H9 (cell line): ENCODE measurements around the gene MPHOSPH8. TPM values are rescaled to one million over a fixed set of nuclear protein-coding genes. Genes with fewer than 3 reads are reported as not detected.

Experiments
- DNase-seq: peaks from one replicate; pipeline ENCODE4 v3.0.0-alpha.2; 2017
- H2AFZ ChIP-seq: one replicate; pipeline ENCODE4 v1.6.1; 2013; ENCODE audit warnings: mild to moderate bottlenecking, low read length, control low read depth, moderate library complexity
- H2AK5ac ChIP-seq: 2 replicates; pipeline ENCODE4 v1.6.1; 2013; ENCODE audit warnings: low read length, control low read depth, mixed read lengths; ENCODE audit not compliant: insufficient read length
- H2BK120ac ChIP-seq: one replicate; pipeline ENCODE4 v1.6.1; 2013; ENCODE audit warnings: low read depth, mild to moderate bottlenecking, low read length, control low read depth, inconsistent platforms; ENCODE audit not compliant: poor library complexity, severe bottlenecking
- H2BK12ac ChIP-seq: 2 replicates; pipeline ENCODE4 v1.6.1; 2013; ENCODE audit warnings: low read length, control low read depth, mixed read lengths, low read depth; ENCODE audit not compliant: insufficient read length
- H2BK15ac ChIP-seq: 2 replicates; pipeline ENCODE4 v1.6.1; 2013; ENCODE audit warnings: low read depth, low read length, control low read depth
- H2BK20ac ChIP-seq: one replicate; pipeline ENCODE4 v1.6.1; 2013; ENCODE audit warnings: low read depth, mild to moderate bottlenecking, low read length, control low read depth, inconsistent platforms; ENCODE audit not compliant: poor library complexity, severe bottlenecking
- H2BK5ac ChIP-seq: 2 replicates; pipeline ENCODE4 v1.6.1; 2013; ENCODE audit warnings: low read length, control low read depth, mixed read lengths; ENCODE audit not compliant: insufficient read length
- H3K14ac ChIP-seq: 2 replicates; pipeline ENCODE4 v1.6.1; 2013; ENCODE audit warnings: low read length, control low read depth; ENCODE audit not compliant: insufficient read depth
- H3K18ac ChIP-seq: 2 replicates; pipeline ENCODE4 v1.6.1; 2013; ENCODE audit warnings: low read depth, mild to moderate bottlenecking, mixed read lengths, low read length, control low read depth; ENCODE audit not compliant: insufficient read length
- H3K23ac ChIP-seq: 2 replicates; pipeline ENCODE4 v1.6.1; 2013; ENCODE audit warnings: low read length, control low read depth, mixed read lengths, low read depth; ENCODE audit not compliant: insufficient read length
- H3K23me2 ChIP-seq: 2 replicates; pipeline ENCODE4 v1.6.1; 2013; ENCODE audit warnings: low read depth, mild to moderate bottlenecking, mixed read lengths, low read length, control low read depth; ENCODE audit not compliant: insufficient read length, poor library complexity, severe bottlenecking
- H3K27ac ChIP-seq: 2 replicates; pipeline ENCODE4 v1.5.1; 2013; ENCODE audit warnings: low read length, control low read depth, mixed read lengths, low read depth; ENCODE audit not compliant: insufficient read length
- H3K27me3 ChIP-seq: 2 replicates; pipeline ENCODE4 v1.6.1; 2013; ENCODE audit warnings: low read length, control low read depth, inconsistent platforms; ENCODE audit not compliant: insufficient read depth
- H3K4ac ChIP-seq: 2 replicates; pipeline ENCODE4 v1.6.1; 2013; ENCODE audit warnings: low read depth, mild to moderate bottlenecking, control low read depth, inconsistent platforms, low read length, moderate library complexity
- H3K4me1 ChIP-seq: 2 replicates; pipeline ENCODE4 v1.6.1; 2013; ENCODE audit warnings: low read length, control low read depth, inconsistent platforms; ENCODE audit not compliant: insufficient read depth
- H3K4me2 ChIP-seq: 2 replicates; pipeline ENCODE4 v1.6.1; 2013; ENCODE audit warnings: low read length, control low read depth, mixed read lengths; ENCODE audit not compliant: insufficient read length, insufficient read depth
- H3K56ac ChIP-seq: 2 replicates; pipeline ENCODE4 v1.6.1; 2013; ENCODE audit warnings: low read depth, mild to moderate bottlenecking, mixed read lengths, low read length, control low read depth; ENCODE audit not compliant: insufficient read length
- H3K79me1 ChIP-seq: 2 replicates; pipeline ENCODE4 v1.6.1; 2013; ENCODE audit warnings: low read depth, mild to moderate bottlenecking, moderate library complexity, low read length, control low read depth, inconsistent platforms; ENCODE audit not compliant: insufficient read depth, poor library complexity, severe bottlenecking
- H3K79me2 ChIP-seq: 2 replicates; pipeline ENCODE4 v1.6.1; 2013; ENCODE audit warnings: low read length, control low read depth, inconsistent platforms; ENCODE audit not compliant: insufficient read depth
- H3K9ac ChIP-seq: 2 replicates; pipeline ENCODE4 v1.6.1; 2013; ENCODE audit warnings: low read length, control low read depth, mixed read lengths; ENCODE audit not compliant: insufficient read length; ENCODE audit errors: extremely low read depth
- H3K9me3 ChIP-seq: one replicate; pipeline ENCODE4 v1.6.1; 2013; ENCODE audit warnings: low read depth, low read length, inconsistent platforms; ENCODE audit not compliant: control insufficient read depth
- H3T11ph ChIP-seq: one replicate; pipeline ENCODE4 v1.6.1; 2013; ENCODE audit warnings: mild to moderate bottlenecking, low read length, control low read depth, inconsistent platforms
- H4K20me1 ChIP-seq: one replicate; pipeline ENCODE4 v1.6.1; 2013; ENCODE audit not compliant: control insufficient read depth, insufficient read length, insufficient read depth
- H4K5ac ChIP-seq: 2 replicates; pipeline ENCODE4 v1.6.1; 2013; ENCODE audit warnings: low read depth, mild to moderate bottlenecking, mixed read lengths, low read length, control low read depth; ENCODE audit not compliant: insufficient read length
- H4K8ac ChIP-seq: replicated peaks from 2 replicates; pipeline ENCODE4 v1.6.1; 2013; ENCODE audit warnings: low read length, control low read depth, mixed read lengths, low read depth; ENCODE audit not compliant: insufficient read length
- H4K91ac ChIP-seq: 2 replicates; pipeline ENCODE4 v1.6.1; 2013; ENCODE audit warnings: low read depth, mild to moderate bottlenecking, moderate library complexity, mixed read lengths, low read length, control low read depth; ENCODE audit not compliant: insufficient read length
- H3K27ac Mint-ChIP-seq, 3 experiments: 2 replicates in 2 of 3; 3 replicates in 1 of 3; pipeline ENCODE4 v1.8.0; 2020 to 2021; ENCODE audit warnings: mixed read lengths in 3 of 3, mild to moderate bottlenecking in 1 of 3, moderate library complexity in 1 of 3
- H3K27me3 Mint-ChIP-seq: 2 replicates; pipeline ENCODE4 v1.8.0; 2021; ENCODE audit warnings: low read depth, mild to moderate bottlenecking, moderate library complexity, mixed read lengths
- H3K36me3 Mint-ChIP-seq, 3 experiments: 2 replicates in 2 of 3; 3 replicates in 1 of 3; pipeline ENCODE4 v1.8.0; 2020 to 2021; ENCODE audit warnings: low read depth in 3 of 3, mixed read lengths in 3 of 3; ENCODE audit not compliant: insufficient read depth in 1 of 3
- H3K4me1 Mint-ChIP-seq, 2 experiments: 2 replicates each; pipeline ENCODE4 v1.8.0; 2020; ENCODE audit warnings: mixed read lengths in 2 of 2
- H3K4me3 Mint-ChIP-seq, 2 experiments: 2 replicates in 1 of 2; 3 replicates in 1 of 2; pipeline ENCODE4 v1.8.0; 2020 to 2021; ENCODE audit warnings: mild to moderate bottlenecking in 2 of 2, mixed read lengths in 2 of 2, moderate library complexity in 1 of 2
- H3K9me3 Mint-ChIP-seq, 2 experiments: 2 replicates in 1 of 2; 3 replicates in 1 of 2; pipeline ENCODE4 v1.8.0; 2020; ENCODE audit warnings: mild to moderate bottlenecking in 2 of 2, mixed read lengths in 2 of 2, moderate library complexity in 1 of 2
- CTCF ChIP-seq: fragments of 200-600 bp; sonication (generic); conservative IDR thresholded peaks from 3 replicates; pipeline ENCODE4 v1.8.0; 2021; ENCODE audit warnings: antibody characterized with exemption, mild to moderate bottlenecking
- WGBS: extraction: QIAGEN DNeasy Blood & Tissue Kit; methylation state at CpG from one replicate; pipeline ENCODE4 v1.1.7; 2013; ENCODE audit warnings: missing lambda C conversion rate, low lambda C conversion rate, mixed read lengths; ENCODE audit not compliant: insufficient read length; ENCODE audit errors: extremely low coverage; 5-methylcytosine and 5-hydroxymethylcytosine counted together
- total RNA-seq: library from RNA; stranded (reverse); gene quantifications from 2 replicates; pipeline ENCODE4 v1.2.1, GENCODE V29; 2021

The MPHOSPH8 gene
- total RNA-seq, 1 experiment from 2014 or later = 21.1 TPM

- H3K9ac ChIP-seq = no peak overlapping the region
- no peak overlapping the region for H3K4me2 ChIP-seq
- H3K4me1 ChIP-seq = no peaks in the 10 kb centered on the region; the same call in 1 of the 2 replicates
- no peak overlapping the region for H2BK120ac ChIP-seq
- H2BK20ac ChIP-seq = no peak overlapping the region
- H2BK15ac ChIP-seq = no peak overlapping the region
- H3K4ac ChIP-seq = no peak overlapping the region
- no peak overlapping the region for H3K23ac ChIP-seq
- no peaks in the 10 kb centered on the region for H3K9me3 Mint-ChIP-seq
- peaks cover 6 to 10% of the 10 kb centered on the region in 2 experiments; a peak in 3 of 4 replicates for H3K4me1 Mint-ChIP-seq
- no peak overlapping the region for H3T11ph ChIP-seq
- H3K18ac ChIP-seq = no peak overlapping the region
- H3K27me3 ChIP-seq = no peaks in the 10 kb centered on the region
- H4K20me1 ChIP-seq = no peaks in the 10 kb centered on the region
- no peaks in the 10 kb centered on the region for H3K23me2 ChIP-seq
- no peak overlapping the region for H2AK5ac ChIP-seq
- peaks cover 4% of the 10 kb centered on the region for H3K79me1 ChIP-seq
- H2BK12ac ChIP-seq = no peak overlapping the region
- H2BK5ac ChIP-seq = no peak overlapping the region
- no peak overlapping the region for H3K56ac ChIP-seq
- no peak overlapping the region for H3K4me3 Mint-ChIP-seq
- no peak overlapping the region for H2AFZ ChIP-seq
- no peaks in the 10 kb centered on the region for H3K79me2 ChIP-seq
- no peak overlapping the region for H4K5ac ChIP-seq
- TF ChIP-seq CTCF = no peak
- no CpG with 5 or more reads among the region's 3 CpGs for WGBS
- peaks cover 30 to 54% (median 52%) of the 10 kb centered on the region in 3 experiments for H3K36me3 Mint-ChIP-seq
- H4K8ac ChIP-seq = no peak overlapping the region
- no peaks in the 10 kb centered on the region for H3K9me3 ChIP-seq
- no peak for DNase-seq
- H4K91ac ChIP-seq = no peak overlapping the region
- H3K14ac ChIP-seq = no peak overlapping the region
- no peak overlapping the region for H3K27ac ChIP-seq
- H3K27me3 Mint-ChIP-seq = no peaks in the 10 kb centered on the region
- peak overlapping the region in 2 of 3 experiments; percentile 26 to 62; a peak in 2 of 7 replicates for H3K27ac Mint-ChIP-seq
Measured at GRCh38 chr13:19676168-19676567, 42.7 kb downstream of the MPHOSPH8 start.
